ENCODE measurements around the gene EP300.

- no peak for TF ChIP-seq CTCF (IDR thresholded peaks at IDR 0.05; ENCODE audit: poor library complexity)
- TF ChIP-seq EZH2 (IDR thresholded peaks at IDR 0.05; ENCODE audit: borderline replicate concordance), result no peak
- TF ChIP-seq EZH2phosphoT487 (IDR thresholded peaks at IDR 0.05; ENCODE audit: low read depth, severe bottlenecking, unreplicated experiment), result no peak
Observed at GRCh38 chr22:41116342-41116741, 23.9 kb downstream of the EP300 start.

Data from hepatocyte (in vitro differentiated cells).